Rectal smooth muscle tissue (tissue), 1 donor: ENCODE data around the gene DLK2.
"Not testable (repeated sequence)": the region's sequence is repeated elsewhere in the genome, so short reads cannot be mapped to it uniquely, and the experiment has no call there.

Source experiments
- H3K27ac ChIP-seq: one replicate; pipeline ENCODE4 v1.7.0; 2013; ENCODE audit warnings: low read depth, low read length, inconsistent platforms
- H3K27me3 ChIP-seq: one replicate; pipeline ENCODE4 v1.7.0; 2013; ENCODE audit warnings: low read length; ENCODE audit not compliant: control insufficient read depth, insufficient read depth
- H3K36me3 ChIP-seq: one replicate; pipeline ENCODE4 v1.7.0; 2013; ENCODE audit warnings: low read length; ENCODE audit not compliant: control insufficient read depth, insufficient read depth
- H3K4me1 ChIP-seq: one replicate; pipeline ENCODE4 v1.7.0; 2013; ENCODE audit warnings: low read length; ENCODE audit not compliant: control insufficient read depth, insufficient read depth
- H3K4me3 ChIP-seq: one replicate; pipeline ENCODE4 v1.7.0; 2013; ENCODE audit warnings: low read length
- H3K9ac ChIP-seq: one replicate; pipeline ENCODE4 v1.7.0; 2013; ENCODE audit warnings: low read length

The DLK2 gene

GRCh38 chr6:43461936-43462335, 6.6 kb upstream of the DLK2 start:
- no peak overlapping the region for H3K9ac ChIP-seq
- no peak overlapping the region for H3K4me3 ChIP-seq
- H3K27me3 ChIP-seq, result no peaks in the 10 kb centered on the region
- H3K4me1 ChIP-seq, result no peaks in the 10 kb centered on the region
- no peak overlapping the region for H3K27ac ChIP-seq
- H3K36me3 ChIP-seq, result no peaks in the 10 kb centered on the region

DNA sequence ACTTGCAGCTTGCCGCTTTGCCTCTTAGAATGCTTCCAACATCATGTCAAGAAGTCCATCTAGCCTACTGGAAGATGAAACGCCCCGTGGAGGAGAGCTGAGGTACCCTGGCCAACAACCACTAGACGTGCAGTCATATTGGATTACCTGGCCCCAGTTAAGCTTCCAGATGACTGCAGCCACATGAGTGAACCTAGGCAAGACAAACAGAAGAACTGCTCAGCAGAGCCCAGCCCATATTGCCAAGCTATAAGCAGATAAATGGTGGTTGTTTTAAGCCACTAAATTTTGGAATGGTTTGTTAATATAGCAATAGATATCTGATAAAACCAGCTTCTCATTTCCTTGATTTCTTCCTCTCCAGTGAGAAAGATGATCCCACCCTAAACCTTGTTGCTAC, 4.7 kb upstream of the DLK2 start:
- Histone ChIP-seq H3K4me1 (peaks cover 3% of the 10 kb centered on the region), H3K4me3 (no peak overlapping the region), H3K36me3 (no peaks in the 10 kb centered on the region)

GRCh38 chr6:43459535-43459934, 4.2 kb upstream of the DLK2 start:
- Histone ChIP-seq H3K36me3 (no peaks in the 10 kb centered on the region), H3K4me1 (peaks cover 3% of the 10 kb centered on the region), H3K9ac (no peak overlapping the region), H3K27me3 (no peaks in the 10 kb centered on the region), H3K27ac (no peak overlapping the region), H3K4me3 (no peak overlapping the region)

More for the DNA sequence above, 4.7 kb upstream of the DLK2 start:
- Histone ChIP-seq H3K27ac (no peak overlapping the region), H3K27me3 (no peaks in the 10 kb centered on the region), H3K9ac (no peak overlapping the region)

- H3K4me3 ChIP-seq, H3K27ac ChIP-seq, H3K27me3 ChIP-seq, H3K9ac ChIP-seq, H3K36me3 ChIP-seq, H3K4me1 ChIP-seq: not testable (repeated sequence)
Observed at GRCh38 chr6:43458154-43458553, 2.8 kb upstream of the DLK2 start.

- Histone ChIP-seq H3K4me1 (peaks cover 3% of the 10 kb centered on the region), H3K9ac (no peak overlapping the region), H3K27me3 (no peaks in the 10 kb centered on the region), H3K36me3 (no peaks in the 10 kb centered on the region), H3K4me3 (no peak overlapping the region), H3K27ac (no peak overlapping the region)
Observed at GRCh38 chr6:43457643-43458042, 2.3 kb upstream of the DLK2 start.

DNA sequence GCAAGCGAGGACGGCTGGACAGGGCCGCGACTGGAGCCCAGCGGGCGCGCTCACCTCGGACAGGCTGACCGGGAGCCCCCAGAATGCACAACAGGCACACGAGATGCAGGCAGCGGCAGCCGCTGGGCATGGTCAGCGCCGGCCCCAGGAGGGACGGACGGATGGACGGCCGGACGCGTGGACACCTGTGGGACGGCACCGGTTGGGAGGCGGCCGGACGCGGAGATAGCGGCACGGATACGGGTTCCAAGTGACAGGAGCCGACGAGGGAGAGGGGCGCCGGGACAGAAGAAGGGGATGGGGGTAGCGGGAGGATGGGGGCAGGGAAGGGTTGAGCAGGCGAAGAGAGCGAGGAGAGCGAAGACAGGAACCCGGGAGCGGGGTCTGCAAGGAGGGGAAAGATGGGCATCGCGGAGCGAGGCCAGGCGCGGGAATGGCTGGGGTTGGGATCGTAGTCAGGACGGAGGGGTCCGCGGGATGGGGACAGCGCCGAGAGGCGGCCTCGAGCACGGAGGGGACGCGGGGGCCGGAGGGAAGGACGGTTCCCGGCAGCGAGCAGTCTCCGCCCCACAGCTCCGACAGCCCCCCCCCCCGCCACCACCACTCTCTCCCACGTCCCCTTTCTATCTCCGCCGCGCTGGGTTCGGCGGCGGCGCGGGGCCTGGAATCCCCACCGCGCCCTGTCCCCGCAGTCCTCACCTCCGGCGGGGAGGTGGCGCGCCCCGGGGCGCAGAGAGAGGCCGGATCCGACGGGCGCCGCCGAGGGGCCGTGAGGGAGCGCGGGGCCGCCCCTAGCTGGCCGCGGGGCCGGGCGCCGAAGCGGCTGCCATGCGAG, 435 bp downstream of the DLK2 start:
- peaks cover 3% of the 10 kb centered on the region for H3K4me1 ChIP-seq
- no peaks in the 10 kb centered on the region for H3K27me3 ChIP-seq
- no peak overlapping the region for H3K9ac ChIP-seq
- peaks cover 3% of the 10 kb centered on the region for H3K36me3 ChIP-seq
- H3K4me3 ChIP-seq, result peak overlapping the region; percentile 70
- H3K27ac ChIP-seq, result no peak overlapping the region

DNA sequence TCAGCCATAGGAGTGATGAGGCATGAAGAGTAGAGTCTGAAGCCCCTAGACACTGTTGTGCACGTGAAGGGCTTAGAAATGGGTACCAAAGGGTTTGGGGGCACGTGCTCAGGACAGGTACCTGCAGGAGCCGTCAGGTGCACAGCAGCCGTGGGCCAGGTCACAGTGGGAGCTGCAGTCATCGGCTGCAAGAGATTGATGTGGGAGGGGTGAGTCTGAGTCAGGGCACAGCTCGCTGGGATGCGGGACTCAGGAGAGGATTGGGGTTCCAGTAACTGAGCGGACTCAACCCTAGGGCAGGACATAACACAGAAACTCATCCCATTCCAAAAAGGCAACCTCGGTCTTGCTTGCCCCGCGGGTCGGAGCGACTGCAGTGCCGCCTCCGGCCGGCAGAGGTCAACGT, 1.1 kb downstream of the DLK2 start:
- no peak overlapping the region for H3K9ac ChIP-seq
- H3K27ac ChIP-seq, result no peak overlapping the region

GRCh38 chr6:43453831-43454230, 1.5 kb downstream of the DLK2 start:
- peaks cover 3% of the 10 kb centered on the region for H3K4me1 ChIP-seq
- no peak overlapping the region for H3K9ac ChIP-seq
- H3K27me3 ChIP-seq, result no peaks in the 10 kb centered on the region
- peaks cover 8% of the 10 kb centered on the region for H3K36me3 ChIP-seq
- H3K4me3 ChIP-seq, result no peak overlapping the region
- no peak overlapping the region for H3K27ac ChIP-seq

More for the DNA sequence above, 1.1 kb downstream of the DLK2 start:
- peaks cover 7% of the 10 kb centered on the region for H3K36me3 ChIP-seq
- peaks cover 3% of the 10 kb centered on the region for H3K4me1 ChIP-seq
- no peaks in the 10 kb centered on the region for H3K27me3 ChIP-seq
- H3K4me3 ChIP-seq, result peak overlapping the region; percentile 70

DNA sequence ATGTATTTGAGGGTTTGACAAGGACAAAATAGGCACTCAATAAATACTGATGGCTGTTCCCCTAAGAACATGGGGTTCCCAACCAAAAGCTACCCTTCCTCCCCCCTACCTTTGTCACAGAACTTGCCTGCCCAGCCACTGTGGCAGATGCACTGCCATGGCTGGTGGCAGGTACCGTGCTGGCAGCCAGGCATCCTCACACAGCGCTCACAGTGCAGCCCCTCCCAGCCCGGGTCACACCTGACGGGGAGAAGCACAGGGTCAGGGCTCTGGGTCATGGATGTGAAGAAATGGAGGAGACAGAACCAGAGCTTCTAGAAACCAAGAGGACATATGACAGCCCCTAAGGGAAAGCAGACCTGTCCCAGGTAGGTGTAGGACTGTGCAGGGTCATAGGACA, 2.5 kb downstream of the DLK2 start:
- peaks cover 13% of the 10 kb centered on the region for H3K36me3 ChIP-seq

DNA sequence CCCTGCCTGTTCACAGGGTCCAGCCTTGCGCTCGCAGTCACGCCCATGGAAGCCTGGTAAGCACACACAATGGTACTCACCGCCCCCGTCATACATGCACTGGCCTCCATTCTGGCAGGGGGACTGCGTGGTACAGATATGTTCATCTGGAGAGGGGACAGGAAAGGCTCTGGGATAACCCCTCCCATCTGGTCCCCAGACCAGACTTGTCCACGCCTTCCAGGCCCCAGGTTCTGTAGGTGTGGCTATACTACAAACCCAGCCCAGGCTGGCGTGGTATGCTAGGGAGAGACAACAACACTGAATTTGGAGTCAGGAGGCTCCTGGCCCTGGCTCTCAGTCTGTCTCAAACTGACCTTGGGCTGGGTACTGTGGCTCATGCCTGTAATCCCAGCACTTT, 3.4 kb downstream of the DLK2 start:
- no peak overlapping the region for H3K9ac ChIP-seq
- no peak overlapping the region for H3K27ac ChIP-seq
- H3K27me3 ChIP-seq, result no peaks in the 10 kb centered on the region
- H3K36me3 ChIP-seq, result peaks cover 15% of the 10 kb centered on the region
- H3K4me3 ChIP-seq, result no peak overlapping the region
- peaks cover 3% of the 10 kb centered on the region for H3K4me1 ChIP-seq

More for the DNA sequence above, 2.5 kb downstream of the DLK2 start:
- Histone ChIP-seq H3K27ac (no peak overlapping the region), H3K4me1 (peaks cover 3% of the 10 kb centered on the region), H3K27me3 (no peaks in the 10 kb centered on the region), H3K4me3 (no peak overlapping the region), H3K9ac (no peak overlapping the region)

GRCh38 chr6:43451348-43451747, 4.0 kb downstream of the DLK2 start:
- Histone ChIP-seq H3K27ac (no peak overlapping the region), H3K9ac (no peak overlapping the region), H3K4me1 (peaks cover 3% of the 10 kb centered on the region), H3K27me3 (no peaks in the 10 kb centered on the region), H3K4me3 (no peak overlapping the region), H3K36me3 (peaks cover 15% of the 10 kb centered on the region)

DNA sequence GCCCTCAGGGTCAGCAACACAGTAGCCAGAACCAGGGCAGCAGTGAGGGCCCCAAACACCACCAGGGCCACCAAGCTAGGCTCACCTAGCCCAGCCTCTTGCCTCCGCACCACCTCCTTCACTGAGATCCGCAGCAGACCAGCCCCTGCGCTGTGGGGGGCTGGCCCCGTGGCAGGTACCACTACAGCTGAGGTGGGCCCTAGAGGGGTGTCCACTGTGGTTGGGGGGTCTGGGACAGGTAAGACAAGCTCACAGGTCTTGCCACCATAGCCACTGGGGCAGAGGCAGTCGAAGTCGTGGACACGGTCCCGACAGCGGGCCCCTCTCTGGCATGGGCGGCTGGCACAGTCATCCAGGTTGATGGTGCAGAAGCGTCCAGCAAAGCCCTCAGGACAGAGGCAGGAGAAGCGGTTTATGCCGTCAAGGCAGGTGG, 4.6 kb downstream of the DLK2 start:
- H3K4me3 ChIP-seq, result no peak overlapping the region
- no peaks in the 10 kb centered on the region for H3K27me3 ChIP-seq
- H3K9ac ChIP-seq, result no peak overlapping the region
- H3K36me3 ChIP-seq, result peaks cover 18% of the 10 kb centered on the region
- peaks cover 2% of the 10 kb centered on the region for H3K4me1 ChIP-seq
- H3K27ac ChIP-seq, result no peak overlapping the region

GRCh38 chr6:43448916-43449315, 6.4 kb downstream of the DLK2 start:
- Histone ChIP-seq H3K4me3 (no peak overlapping the region), H3K27ac (no peak overlapping the region), H3K9ac (no peak overlapping the region), H3K27me3 (no peaks in the 10 kb centered on the region), H3K36me3 (peaks cover 24% of the 10 kb centered on the region), H3K4me1 (no peaks in the 10 kb centered on the region)
